ENCODE data around the gene FAAH2. TPM values are rescaled to one million over a fixed set of nuclear protein-coding genes. Genes with fewer than 3 reads are reported as not detected.

Gene FAAH2
- total and polyA plus RNA-seq, 9 donors = 0.29 to 34.7 (median 1.2) TPM

GRCh38 chrX:57406149-57406548 lies 119.6 kb downstream of the FAAH2 start:
- Histone ChIP-seq H3K4me3 (no peak overlapping the region), H3K36me3 (no peaks in the 10 kb centered on the region), H3K27me3 (no peaks in the 10 kb centered on the region), H3K9me3 (peaks cover 0 to 8% of the 10 kb centered on the region in 2 donors), H3K27ac (no peak overlapping the region), H3K4me1 (ENCODE audit: insufficient read depth) (no peaks in the 10 kb centered on the region)
- TF ChIP-seq CTCF (IDR thresholded peaks at IDR 0.05) = no peak
- TF ChIP-seq POLR2A (IDR thresholded peaks at IDR 0.05) = no peak
- TF ChIP-seq EP300 (IDR thresholded peaks at IDR 0.05) = no peak
- WGBS, 3 donors = 41 to 57% (median 51%) methylated on average over 5 of the region's 5 CpGs
- intact Hi-C loops (cut with DNase I) = loop anchor here in 1 of 4 donors (10.0 kb wide), 1 partner anchor 61 kb away; no protein-coding TSS in a partner anchor
- no peak for DNase-seq

GRCh38 chrX:57417827-57418226 lies 131.3 kb downstream of the FAAH2 start:
- Histone ChIP-seq H3K27me3 (no peaks in the 10 kb centered on the region), H3K4me3 (no peak overlapping the region), H3K36me3 (no peaks in the 10 kb centered on the region), H3K4me1 (ENCODE audit: insufficient read depth) (no peaks in the 10 kb centered on the region), H3K27ac (no peak overlapping the region), H3K9me3 (peaks cover 0 to 3% of the 10 kb centered on the region in 2 donors)
- intact Hi-C loops (cut with DNase I) = no loop called here
- TF ChIP-seq EP300 (IDR thresholded peaks at IDR 0.05) (no peak), CTCF (IDR thresholded peaks at IDR 0.05) (no peak), POLR2A (IDR thresholded peaks at IDR 0.05) (no peak)
- 60 to 63% (median 62%) methylated on average over 4 of the region's 4 CpGs for WGBS, 3 donors
- no peak for DNase-seq

GRCh38 chrX:57422289-57422688 lies 135.8 kb downstream of the FAAH2 start:
- Histone ChIP-seq H3K4me3 (no peak overlapping the region), H3K27me3 (no peaks in the 10 kb centered on the region), H3K27ac (no peak overlapping the region), H3K4me1 (ENCODE audit: insufficient read depth) (no peaks in the 10 kb centered on the region), H3K9me3 (peaks cover 0 to 3% of the 10 kb centered on the region in 2 donors), H3K36me3 (no peaks in the 10 kb centered on the region)
- intact Hi-C loops (cut with DNase I) = no loop called here
- TF ChIP-seq EP300 (IDR thresholded peaks at IDR 0.05) = no peak
- DNase-seq = no peak
- WGBS, 3 donors = 65 to 73% (median 72%) methylated on average over 2 of the region's 2 CpGs

GRCh38 chrX:57422790-57423189 lies 136.3 kb downstream of the FAAH2 start:
- WGBS, 3 donors = 46 to 60% (median 56%) methylated on average over 2 of the region's 2 CpGs
- no peaks in the 10 kb centered on the region for H3K36me3 ChIP-seq
- intact Hi-C loops (cut with DNase I) = no loop called here
- peaks cover 0 to 3% of the 10 kb centered on the region in 2 donors for H3K9me3 ChIP-seq
- no peak overlapping the region for H3K4me3 ChIP-seq
- H3K27me3 ChIP-seq = no peaks in the 10 kb centered on the region
- no peak for TF ChIP-seq POLR2A (IDR thresholded peaks at IDR 0.05)
- no peak for TF ChIP-seq CTCF (IDR thresholded peaks at IDR 0.05)
- TF ChIP-seq EP300 (IDR thresholded peaks at IDR 0.05) = no peak
- no peak for DNase-seq
- H3K4me1 ChIP-seq (ENCODE audit: insufficient read depth) = no peaks in the 10 kb centered on the region
- H3K27ac ChIP-seq = no peak overlapping the region

- Histone ChIP-seq H3K4me1 (ENCODE audit: insufficient read depth) (no peaks in the 10 kb centered on the region), H3K27me3 (no peaks in the 10 kb centered on the region), H3K36me3 (no peaks in the 10 kb centered on the region), H3K9me3 (no peaks in the 10 kb centered on the region), H3K4me3 (no peak overlapping the region), H3K27ac (no peak overlapping the region)
- no peak for TF ChIP-seq CTCF (IDR thresholded peaks at IDR 0.05)
- no peak for TF ChIP-seq POLR2A (IDR thresholded peaks at IDR 0.05)
- no peak for TF ChIP-seq EP300 (IDR thresholded peaks at IDR 0.05)
- WGBS, 3 donors = 57 to 62% (median 59%) methylated on average over 5 of the region's 5 CpGs
- DNase-seq = no peak
- intact Hi-C loops (cut with DNase I) = no loop called here
Measured at GRCh38 chrX:57445076-57445475, 158.6 kb downstream of the FAAH2 start.

Data from ovary (tissue), 9 donors.